GM18870 (cell line): Measurements from ENCODE around the gene GALK1.
"Not testable (repeated sequence)": the region's sequence is repeated elsewhere in the genome, so short reads cannot be mapped to it uniquely, and the experiment has no call there.

Experiments used
- ATAC-seq: cut with Tn5 transposase; IDR thresholded peaks from one replicate; pipeline ENCODE4 v1.9.1; 2021; ENCODE audit warnings: moderate library complexity; ENCODE audit not compliant: unreplicated experiment

Gene GALK1

GRCh38 chr17:75767881-75768280 lies 2.9 kb upstream of the GALK1 start:
- ATAC-seq, result no peak

- ATAC-seq, result no peak
Measured at GRCh38 chr17:75765981-75766380, 989 bp upstream of the GALK1 start.

- no peak for ATAC-seq
Measured at GRCh38 chr17:75764417-75764710, 628 bp downstream of the GALK1 start.

DNA sequence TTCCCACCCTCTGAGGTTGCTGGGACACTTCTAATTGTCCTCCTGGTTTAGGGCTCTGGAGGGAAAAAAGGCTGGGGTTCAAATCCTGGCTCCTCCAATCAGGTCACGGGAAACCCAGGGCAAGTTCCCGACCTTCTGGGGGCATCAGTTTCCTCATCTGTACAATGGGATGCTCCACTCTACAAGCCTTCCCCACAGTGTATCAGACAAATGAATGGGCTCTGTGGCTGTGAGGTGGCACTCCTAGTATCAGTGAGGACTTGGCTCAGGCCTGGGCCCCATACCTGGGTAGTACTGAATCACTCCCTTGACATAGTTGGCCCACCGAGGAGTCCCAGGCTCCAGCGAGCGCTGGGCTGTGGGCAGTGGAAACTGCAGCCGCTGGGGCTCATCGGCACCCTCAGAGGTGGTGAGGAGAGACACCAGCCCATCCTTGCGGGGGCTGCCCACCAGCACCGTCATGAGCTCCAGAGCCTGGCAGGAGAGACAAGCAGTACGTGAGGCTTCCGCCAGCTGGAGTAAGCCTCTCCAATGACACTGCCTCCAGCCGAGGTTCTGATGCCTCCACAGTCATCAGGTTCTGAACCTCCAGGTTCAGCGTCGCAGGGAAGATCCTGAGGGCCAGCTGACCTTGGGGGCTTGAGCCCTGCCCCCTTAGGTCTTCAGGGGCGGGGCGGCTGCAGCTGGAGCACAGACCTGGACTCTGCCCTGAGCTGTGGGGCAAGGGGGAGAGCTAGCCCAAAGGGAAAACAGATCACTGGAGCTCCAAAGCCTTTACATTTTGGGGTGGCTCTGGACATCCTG lies 1.2 kb downstream of the GALK1 start:
- no peak for ATAC-seq

GRCh38 chr17:75763269-75763607 lies 1.8 kb downstream of the GALK1 start:
- no peak for ATAC-seq

DNA sequence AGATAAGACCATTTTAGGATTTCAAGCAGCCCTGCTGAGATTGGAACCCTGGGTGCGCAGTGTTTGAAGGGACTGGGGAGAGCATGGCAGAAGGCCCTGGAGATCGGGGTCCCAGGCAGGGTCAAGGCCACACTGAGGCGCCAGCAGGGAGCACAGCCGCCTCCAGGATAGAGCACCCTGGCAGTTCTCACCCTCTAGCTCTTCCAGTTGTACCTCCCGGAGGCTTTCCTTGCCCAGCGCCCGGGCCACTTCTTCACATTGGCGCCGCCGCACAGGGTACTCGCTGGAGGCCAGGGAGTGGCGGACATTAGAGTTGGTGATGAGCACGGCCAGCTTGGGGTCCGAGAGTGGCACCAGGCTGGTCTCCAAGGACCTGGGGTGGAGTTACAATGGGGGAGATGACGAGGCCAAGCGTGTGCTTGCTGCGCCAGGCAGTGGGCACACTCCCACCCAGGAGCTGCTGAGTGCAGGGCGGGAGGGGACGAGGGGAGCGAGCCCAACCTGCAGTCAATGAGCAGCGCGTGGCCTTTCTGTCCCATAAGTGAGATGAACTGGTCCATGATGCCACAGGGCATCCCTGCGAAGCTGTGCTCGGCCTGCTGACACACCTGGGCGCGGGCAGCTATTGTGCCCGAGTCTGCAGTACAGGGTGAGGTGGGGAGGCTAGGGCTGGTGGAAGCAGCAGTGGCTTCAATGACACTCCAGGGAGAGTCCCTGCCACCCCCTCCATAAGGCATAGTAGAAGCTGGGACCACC lies 2.3 kb downstream of the GALK1 start:
- ATAC-seq, result no peak

DNA sequence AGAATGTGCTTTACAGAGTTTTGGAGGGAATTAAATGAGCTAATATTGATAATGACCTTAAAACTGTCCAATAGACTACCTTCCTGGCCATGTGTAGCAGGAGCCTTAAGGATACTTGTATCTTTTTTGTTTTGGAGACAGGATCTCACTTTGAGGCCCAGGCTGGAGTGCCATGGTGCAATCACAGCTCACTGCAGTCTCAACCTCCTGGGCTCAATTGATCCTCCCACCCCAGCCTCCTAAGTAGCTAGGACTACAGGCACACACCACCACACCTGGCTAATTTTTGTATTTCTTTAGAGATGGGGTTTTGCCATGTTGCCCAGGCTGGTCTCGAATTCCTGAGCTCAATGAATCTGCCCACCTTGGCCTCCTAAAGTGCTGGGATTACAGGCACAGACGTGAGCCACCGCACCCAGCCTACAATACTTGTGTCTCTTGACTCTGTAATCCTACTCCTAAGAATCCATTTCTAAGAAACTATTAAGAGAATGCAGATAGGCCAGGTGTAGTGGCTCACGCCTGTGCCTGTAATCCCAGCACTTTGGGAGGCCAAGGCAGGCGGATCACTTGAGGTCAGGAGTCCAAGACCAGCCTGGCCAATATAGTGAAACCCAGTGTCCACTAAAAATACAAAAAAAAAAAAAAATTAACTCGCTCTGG lies 4.9 kb downstream of the GALK1 start:
- ATAC-seq, result not testable (repeated sequence)

DNA sequence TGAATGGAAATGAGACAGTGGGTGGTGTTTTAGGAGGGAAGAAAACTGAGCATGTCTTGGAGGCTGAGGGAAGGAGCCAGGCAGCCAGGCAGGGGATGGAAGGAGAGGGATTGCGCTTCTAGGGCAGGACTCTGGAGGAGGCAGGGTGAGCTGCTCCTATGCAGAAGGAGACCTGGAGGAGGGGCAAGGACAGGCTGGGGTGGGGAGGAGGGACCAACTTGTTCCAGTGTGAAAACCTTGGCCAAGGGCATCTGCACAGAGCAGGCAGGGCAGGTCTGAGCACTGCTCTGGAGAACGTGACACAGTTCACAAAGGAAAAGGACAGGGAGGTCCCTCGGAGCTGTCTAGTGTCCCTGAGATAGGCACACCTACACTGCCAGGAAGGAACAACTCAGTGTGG lies 5.5 kb downstream of the GALK1 start:
- ATAC-seq, result no peak

DNA sequence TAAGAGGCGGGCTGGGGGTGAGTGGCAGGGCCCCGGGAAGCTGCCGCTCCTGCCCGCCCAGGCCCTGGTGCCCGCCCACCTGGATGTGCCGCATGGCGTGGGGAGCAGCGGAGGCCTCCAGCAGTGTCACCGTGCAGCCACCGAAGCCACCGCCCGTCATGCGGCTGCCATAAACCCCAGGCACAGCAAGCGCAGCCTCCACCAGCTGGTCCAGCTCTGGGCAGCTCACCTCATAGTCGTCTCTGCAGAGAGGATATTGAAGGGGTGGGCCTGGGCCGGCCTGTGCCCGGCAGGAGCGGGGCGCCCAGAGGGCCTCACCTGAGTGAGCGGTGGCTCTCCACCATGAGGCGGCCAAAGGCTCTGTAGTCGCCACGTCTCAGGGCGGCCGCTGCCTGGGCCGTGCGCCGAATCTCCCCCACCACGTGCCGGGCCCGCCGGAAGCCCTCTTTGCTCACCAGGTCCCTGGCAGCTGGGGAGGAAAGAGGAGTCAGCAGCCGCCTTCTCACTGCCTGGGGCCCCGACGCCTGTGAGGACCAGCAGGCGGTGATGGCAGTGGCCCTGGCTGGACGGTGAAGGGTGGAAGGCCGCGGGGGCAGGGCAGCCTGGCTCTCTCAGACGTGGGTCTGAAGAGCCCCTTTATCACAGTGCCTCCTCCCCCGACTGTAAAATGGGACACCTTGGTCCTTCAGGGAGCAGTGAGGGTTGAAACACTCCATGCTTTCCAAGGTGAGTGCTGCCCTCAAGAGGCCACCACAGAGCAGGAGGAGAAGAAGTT lies 6.7 kb downstream of the GALK1 start:
- ATAC-seq, result no peak

- no peak for ATAC-seq
Measured at GRCh38 chr17:75757086-75757681, 7.8 kb downstream of the GALK1 start.

GRCh38 chr17:75756451-75757085 lies 8.4 kb downstream of the GALK1 start:
- ATAC-seq, result no peak

DNA sequence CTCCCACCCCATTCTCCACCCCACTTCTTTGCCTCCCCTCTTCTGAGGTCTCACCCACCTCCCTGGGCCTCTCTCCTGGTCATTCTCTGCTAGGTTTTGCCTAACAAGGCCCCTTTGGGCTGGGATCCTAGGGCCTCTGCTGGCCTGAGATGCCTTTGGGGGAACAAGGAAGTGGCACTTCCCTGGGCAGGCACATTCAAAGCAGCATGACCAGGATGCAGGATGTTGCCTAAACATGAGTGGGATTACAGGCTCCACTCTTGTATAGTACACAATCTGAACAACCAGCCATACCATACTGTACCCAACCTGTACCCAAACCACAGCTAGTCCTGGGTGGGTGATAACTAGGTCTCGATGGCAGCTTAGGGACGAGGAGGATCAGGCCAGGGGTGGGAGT lies 9.0 kb downstream of the GALK1 start:
- no peak for ATAC-seq

- no peak for ATAC-seq
Measured at GRCh38 chr17:75755205-75755901, 9.6 kb downstream of the GALK1 start.

- no peak for ATAC-seq
Measured at GRCh38 chr17:75754378-75755204, 10.4 kb downstream of the GALK1 start.

GRCh38 chr17:75753514-75754377 lies 11.2 kb downstream of the GALK1 start:
- ATAC-seq, result no peak

DNA sequence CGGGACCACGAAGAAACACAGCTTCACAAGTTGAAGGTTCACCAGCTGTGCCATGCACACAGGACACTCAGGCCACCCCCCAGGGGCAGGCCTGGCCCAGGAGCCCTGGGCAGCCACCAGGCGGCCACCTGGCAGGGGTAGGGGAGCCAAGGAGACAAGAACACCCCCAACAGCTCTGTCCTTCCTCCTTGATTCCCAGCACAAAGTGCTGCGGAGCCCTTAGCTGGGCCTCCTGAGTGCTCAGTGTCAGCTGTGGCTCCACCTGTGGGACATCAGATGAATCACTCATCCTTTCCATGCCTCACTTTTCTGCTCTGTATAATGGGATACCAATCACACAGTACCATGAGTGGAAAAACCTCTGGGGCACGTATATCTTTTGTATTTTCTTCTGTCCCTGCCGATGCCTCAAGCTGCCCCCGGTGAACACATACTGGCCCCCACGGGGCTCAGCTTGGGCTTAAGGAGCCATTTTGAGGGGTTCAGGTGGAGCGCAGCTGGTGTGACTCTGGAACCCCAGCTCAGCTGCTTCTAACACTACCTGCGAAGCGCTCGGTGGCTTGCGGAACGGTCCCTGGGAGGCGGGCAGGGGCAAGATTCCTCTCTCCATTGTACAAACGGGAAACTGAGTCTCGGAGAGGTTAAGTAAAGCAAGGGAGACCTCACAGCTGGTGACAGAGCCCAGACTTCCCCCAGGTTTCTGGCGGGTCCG lies 12.0 kb downstream of the GALK1 start:
- ATAC-seq, result no peak

DNA sequence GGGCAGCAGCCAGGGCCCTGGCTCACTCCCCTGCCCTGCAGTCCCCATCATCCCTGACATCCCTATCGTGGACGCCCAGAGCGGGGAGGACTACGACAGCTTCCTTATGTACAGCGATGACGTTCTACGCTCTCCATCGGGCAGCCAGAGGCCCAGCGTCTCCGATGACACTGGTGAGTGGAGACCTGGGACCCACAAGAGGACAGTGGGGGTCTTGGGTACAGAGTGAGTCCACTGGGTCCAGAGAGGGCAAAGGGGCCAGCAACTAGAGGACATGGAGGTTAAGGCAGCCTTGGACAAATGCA lies 12.6 kb downstream of the GALK1 start:
- no peak for ATAC-seq
